Stimulated activated CD8-positive, alpha-beta memory T cell treated with anti-CD3 and anti-CD28 coated beads, Interleukin-4, amount 100 ng/mL, for 48 hours (primary cell): ENCODE results near the gene NXPH2.
"Not testable (repeated sequence)": the region's sequence is repeated elsewhere in the genome, so short reads cannot be mapped to it uniquely, and the experiment has no call there.

ENCODE experiments used
- DNase-seq: peaks from one replicate; pipeline ENCODE4 v3.0.0-alpha.2; 2020

Gene NXPH2

DNA sequence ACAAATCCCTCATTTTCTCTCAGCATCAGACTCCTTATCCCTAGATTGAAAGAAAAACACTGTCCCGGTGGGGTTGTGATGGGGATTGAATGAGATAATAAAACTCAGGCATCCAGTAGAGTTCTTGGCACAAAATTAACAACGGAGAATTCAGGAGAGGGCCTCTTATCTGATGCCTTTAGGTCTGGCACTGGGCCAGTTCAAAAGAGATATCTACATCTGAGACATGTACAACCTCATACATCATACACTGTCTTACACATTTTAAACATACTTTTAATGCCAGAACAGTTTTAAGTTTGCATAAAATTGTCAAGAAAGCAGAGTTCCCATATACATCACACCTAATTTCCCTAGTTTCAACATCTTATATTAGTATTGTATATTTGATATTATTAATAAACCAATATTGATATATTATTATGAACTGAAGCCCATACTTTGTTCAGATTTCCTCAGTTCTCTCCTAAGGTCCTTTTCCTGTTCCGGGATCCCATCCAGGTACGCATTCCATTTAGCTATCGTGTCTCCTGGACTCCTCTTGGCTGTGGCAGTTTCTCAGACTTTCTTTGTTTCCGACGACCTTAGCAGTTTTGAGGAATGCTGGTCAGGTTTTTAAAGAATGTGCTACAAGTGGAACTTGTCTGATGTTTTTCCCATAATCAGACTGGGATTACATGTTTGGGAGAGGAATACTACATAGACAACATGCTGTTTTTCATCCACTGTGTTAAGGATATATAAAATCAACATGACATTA is 27.8 kb downstream of the NXPH2 start:
- DNase-seq: no peak

DNA sequence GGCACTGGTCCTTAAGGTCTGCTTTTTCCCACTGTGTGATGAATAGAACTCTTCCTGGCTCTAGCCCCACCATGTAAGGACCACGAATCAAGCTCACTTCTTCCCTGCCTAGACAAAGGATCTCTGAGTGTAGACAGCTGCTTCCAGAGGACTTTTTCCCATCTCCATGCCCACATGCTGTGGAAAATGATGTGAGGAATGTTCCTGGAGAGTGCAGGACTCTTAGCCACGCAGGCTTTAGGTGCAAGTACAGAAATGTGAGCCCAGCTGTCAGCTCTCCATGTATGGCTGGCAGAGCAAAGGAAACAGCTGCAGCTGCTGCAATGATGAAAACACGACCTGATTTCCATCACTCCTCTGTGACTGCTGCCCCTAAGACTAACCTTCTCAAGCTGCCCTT is 35.5 kb downstream of the NXPH2 start:
- no peak for DNase-seq

DNA sequence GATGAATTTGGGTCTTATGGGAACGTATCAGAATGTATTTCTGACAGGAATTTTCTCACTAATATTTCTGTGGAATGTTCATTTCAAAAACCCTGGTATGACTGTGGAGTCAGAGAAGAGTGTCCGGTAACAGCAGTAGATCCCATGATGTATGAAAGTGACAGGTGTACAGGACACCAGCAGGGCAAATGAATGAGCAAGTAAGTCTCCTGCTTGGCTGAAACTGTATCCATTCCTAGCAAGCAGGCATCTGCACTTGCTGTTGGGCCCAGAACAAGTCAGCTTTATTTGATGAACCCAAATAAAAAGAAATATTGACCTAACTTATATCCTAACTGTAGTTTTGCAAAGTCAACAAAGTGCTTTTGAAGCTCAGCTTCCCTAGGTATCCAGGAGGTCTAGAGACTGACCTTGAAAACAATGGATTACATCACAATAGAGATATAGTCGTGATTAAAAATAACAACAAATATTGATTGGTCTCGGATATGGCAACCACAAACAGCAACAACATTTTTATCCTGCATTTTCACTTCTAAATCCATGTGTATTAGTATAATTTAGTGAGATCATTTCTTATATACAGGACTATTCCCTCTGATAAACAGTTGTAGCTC is 37.6 kb downstream of the NXPH2 start:
- DNase-seq: no peak

DNA sequence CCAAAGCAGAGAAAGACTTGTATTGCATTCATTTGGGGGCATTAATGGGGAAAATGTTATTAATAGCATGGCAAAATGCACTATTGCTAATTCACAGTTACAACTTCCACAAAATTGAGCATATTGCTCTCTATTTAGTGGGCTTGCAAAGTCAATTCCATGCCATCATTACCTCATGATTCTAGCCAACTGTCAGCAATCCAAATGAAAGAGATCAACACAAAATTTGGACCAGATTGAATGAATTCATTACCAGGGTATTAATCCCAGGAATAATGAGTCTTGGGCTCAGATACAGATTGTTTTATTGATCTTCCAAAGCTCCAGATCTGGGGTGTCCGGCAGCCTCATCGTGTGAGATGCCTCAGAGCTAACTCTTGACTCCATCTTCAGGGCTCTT is 38.3 kb downstream of the NXPH2 start:
- DNase-seq: no peak

DNA sequence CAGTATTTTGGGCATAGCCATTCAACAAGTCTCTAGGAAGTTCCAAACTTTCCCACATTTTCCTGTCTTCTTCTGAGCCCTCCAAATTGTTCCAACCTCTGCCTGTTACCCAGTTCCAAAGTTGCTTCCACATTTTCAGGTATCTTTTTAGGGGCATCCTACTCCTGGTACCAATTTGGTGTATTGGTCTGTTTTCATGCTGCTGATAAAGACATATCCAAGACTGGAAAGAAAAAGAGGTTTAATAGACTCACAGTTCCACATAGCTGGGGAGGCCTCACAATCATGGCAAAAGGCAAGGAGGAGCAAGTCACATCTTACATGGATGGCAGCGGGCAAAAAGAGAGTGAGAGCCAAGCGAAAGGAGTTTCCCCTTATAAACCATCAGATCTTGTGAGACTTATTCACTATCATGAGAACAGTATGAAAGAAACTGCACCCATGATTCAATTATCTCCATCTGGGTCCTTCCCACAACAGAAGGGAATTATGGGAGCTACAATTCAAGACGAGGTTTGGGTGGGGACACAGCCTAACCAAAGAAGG is 43.1 kb downstream of the NXPH2 start:
- not testable (repeated sequence) for DNase-seq

DNA sequence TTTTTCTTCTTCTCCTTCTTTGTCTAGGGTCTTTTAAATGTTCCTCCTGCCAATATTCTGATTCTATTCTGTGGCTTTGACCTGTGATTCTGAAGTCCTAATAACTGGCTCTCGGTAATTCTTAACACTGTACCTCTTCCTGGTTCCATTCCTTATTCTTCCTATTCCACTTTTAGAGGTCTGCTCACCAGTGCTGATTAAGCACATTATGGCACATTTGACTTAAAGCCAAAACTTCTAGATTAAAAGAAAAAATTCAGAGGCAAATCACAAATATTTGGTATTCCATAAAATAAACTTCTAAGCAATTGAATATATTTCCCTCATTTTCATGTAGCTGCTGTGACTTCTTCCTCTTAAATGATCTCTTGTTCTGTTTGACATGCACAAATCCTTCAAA is 47.5 kb downstream of the NXPH2 start:
- DNase-seq: no peak

DNA sequence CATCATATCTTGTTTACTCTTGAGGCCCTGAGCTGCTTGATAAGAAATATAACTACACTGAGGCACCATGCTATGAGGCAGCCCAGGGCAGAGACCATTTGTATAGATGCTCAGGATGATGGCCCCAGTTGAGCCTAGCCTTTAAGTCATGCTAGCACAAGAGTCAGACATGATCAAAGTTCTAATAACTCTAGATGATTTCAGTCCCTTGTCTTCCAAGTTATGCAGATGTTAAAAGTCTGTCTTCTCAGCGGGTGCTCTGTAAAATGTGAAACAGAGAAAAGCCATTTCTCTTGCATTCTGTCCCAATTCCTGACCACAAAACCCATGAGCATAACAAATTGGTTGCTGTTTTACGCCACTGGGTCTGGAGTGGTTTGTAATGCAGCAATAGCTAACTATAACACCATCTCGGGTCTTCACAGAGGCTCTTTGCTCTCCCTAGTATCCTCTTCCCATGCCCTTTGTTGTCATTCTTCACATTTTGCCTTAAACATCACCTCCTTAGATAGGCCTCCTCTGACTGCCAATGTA is 49.6 kb downstream of the NXPH2 start:
- DNase-seq: no peak

DNA sequence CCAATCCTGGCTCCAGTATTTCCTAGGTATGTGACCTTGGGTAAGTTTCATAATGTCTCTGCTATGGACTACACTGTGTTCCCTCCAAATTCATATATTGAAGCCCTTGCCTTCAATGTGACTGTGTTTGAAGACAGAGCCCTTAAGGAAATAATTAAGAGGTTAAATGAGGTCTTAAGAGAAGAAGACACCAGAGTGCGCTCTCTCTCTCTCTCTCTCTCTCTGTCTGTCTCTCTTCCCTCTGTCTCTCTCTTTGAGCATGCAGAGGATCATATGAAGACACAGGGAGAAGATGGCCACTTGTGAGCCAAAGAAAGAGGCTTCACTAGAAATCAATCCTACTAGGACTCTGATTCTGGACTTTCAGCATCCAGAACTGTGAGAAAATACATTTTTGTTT is 52.2 kb downstream of the NXPH2 start:
- no peak for DNase-seq

DNA sequence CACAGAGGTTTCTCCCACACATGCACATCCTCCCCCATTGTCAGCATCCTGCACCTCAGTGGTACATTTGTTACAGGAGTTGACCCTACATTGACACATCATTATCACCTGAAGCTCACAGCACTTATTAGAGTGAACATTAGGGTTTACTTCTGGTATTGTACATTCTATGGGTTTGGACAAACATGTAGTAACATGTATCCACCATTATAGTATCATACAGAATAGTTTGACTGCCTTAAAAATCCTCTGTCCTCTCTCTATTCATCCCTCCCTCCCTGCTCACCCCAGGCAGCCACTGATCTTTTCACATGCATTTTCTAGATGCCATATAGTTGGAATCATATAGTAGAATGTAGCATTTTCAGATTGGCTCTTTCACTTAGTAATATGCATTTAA is 53.5 kb downstream of the NXPH2 start:
- no peak for DNase-seq

DNA sequence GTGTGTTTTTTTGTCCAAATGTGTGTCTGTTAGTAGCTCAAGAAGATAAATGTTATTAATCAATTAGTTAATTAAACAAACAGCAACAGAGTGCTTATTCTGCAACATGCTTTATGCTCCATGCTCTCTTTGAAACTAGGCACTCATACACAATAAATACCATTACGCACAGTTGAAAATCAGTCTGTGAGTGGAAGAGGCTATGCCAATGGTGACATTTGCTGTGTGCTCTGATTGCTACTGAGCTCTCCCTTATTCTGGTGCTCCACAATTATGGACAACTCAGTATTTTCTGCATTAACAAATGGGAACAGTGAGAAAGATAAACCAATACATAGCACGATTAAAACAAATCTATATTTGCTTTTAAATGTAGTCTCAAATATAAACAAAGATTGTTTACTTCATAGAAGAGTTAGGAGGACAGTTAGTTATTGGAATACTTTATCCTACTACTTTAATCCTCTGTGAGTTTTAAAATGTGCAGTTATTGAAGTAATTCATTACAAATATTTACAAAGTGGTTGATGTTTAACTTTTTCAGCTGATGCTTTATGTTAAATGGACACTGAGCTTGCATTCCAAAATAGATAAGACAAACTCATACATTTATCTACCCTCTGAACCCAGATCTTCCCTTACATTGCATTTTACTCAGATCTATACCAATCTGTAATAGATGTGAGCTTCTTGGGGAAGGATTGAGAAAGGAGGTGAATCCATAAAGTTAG is 55.3 kb downstream of the NXPH2 start:
- DNase-seq: no peak

DNA sequence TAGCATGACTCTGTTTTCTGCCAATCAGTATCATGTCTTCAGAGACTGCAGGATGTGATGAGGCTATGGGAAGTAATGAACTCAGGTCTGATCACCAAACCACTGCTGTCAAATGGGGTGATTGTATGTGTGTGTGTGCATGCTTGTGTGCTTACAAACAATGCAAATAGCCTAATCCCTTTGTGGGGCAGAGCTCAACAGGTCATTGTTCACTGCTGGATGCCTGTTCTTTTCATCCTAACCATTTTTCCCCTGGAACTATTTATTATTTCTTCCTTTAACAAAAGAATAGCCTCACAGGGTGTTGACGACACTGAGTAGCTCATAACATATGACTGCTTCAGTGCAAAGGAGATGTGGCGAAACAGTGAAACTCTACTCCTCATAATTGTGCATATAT is 55.9 kb downstream of the NXPH2 start:
- no peak for DNase-seq

DNA sequence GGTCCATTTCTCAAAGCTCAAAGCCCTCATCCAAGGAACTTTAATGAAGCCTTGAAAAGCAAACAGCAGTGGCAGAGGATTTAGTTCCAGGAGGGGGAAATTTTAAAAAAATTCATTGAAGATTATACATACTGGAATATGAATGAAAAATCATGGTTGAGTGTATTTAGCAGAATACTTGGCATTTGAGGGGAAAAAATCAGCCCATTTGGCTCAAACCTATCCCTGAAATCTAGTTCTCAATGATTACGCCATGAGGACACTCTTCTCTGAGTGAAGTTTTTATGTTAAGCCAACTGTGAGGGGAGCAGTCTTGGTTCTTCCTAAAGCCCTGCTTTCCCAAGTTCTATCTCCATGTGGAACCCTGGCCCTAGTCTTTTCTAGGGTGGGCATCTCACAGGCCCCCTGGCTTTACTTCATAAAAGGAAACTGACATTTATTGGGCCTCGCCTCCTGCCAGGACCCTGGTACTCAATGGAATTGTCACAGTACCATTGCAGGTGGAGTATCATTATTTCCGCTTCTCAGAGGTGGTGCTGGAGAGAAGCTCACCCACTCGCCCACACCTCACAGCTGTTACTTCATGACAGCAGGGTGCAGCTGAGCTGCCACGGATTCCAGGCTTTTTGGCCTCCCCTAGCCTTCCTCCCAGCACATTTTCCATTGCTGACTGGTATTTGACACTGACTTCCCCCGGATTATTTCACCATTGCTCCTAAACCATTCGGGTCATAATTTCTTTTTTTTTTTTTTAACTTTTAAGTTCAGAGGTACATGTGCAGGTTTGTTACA is 56.8 kb downstream of the NXPH2 start:
- no peak for DNase-seq

DNA sequence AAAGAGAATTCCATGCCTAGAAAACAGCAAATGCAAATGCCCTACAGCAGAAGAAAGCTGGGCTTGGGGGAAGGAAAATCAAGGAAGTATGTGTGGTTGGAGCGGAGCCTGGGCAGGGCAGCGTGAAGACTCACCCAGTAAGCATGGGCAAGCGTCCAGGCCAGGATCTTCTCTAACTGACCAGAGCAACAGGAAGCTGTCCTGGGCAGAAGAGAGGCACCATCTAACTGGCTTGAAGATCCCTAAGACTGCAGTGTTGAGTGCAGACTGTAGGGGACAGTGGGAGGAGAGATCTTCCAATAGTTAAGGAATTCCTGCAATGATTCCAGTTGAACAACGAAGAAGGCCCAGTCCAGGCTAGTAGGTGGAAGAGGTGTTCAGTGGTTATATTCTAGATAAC is 57.9 kb downstream of the NXPH2 start:
- DNase-seq: no peak

DNA sequence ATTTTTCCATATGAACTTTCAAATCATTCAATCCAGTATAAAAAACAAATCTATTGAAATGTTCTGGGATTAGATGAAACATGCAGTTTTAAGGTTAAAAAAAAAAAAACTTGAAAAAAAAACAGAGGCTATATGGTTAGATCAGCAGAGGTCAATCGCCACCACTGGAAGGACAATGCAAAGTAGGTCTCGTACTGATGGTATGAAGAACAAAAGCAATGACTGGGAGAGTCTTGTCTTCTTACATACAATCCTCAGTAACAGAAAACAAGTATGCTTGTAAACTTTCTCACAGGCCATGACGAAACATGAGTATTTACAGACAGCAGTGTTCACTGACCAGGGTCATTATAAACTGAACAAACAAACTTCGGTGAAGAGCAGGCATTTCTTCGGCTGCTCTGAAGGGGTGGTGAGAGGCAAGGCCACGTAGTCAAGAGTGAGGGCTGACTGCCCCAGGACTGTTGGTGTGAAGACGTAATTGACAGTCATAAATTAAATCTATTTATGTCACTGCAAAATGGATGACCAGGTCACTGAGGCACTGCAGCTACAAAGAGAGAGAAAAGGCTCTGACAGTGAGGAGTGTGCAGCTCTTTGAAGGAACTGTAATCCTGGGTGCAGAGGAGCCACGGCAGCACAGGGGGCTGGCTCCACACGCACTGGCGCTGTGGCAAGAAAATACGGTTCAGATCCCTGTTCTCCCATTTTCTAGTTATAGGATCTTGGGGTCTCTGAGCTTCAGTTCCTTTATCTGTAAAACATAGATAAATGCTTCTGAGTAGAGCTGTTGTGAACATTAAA is 60.0 kb downstream of the NXPH2 start:
- no peak for DNase-seq

DNA sequence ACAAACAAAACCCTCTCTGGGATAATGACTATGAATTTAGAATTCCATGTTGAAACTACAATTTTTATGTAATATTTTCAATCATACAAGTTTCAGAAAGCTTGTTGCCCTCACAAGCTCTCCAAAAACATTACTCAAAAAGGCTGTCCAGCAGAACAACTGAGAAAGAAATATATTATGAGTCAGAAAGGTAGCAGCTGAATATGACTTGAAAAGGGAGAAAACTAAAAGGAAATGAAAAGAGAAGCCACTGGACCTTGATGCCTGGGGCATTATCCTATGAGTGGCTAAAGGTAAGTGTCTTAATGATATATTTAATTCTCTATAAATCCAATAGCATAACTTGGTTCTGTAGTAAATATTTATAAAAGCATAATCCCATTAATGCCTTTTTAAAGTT is 61.8 kb downstream of the NXPH2 start:
- no peak for DNase-seq

DNA sequence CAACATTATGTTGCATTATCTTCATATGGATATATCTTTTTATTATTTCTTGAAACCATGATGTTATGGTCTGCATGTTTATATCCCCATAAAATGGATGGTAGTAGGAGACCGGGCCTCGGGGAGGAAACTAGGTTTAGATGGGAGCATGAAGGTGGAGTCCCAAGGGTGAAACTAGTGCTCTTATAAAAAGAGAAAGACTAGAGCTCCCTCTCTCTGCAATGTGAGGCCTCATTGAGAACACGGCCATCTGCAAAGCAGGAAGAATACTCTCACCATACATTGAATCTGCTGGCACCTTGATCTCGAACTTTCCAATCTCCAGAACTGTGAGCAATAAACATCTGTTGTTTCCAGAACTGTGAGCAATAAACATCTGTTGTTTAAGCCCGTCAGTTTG is 64.0 kb downstream of the NXPH2 start:
- DNase-seq: no peak

DNA sequence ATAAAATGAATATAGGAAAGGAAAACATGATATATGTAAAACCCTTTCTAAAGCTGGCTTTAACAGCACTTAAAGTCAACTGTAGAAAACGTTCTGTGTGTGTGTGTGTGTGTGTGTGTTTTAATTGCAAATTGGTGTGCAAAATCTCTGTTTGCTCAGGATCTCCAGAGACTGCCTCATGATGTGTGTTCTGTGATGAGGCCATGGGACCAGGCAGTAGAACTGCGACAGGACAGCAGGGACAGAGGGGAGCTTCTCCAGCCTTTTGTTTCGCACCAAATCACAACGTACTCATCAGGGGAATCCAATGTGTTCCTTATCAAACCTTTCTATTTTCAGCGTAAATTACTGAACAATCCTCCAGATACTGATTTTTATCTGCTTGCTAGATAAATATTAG is 66.7 kb downstream of the NXPH2 start:
- no peak for DNase-seq

DNA sequence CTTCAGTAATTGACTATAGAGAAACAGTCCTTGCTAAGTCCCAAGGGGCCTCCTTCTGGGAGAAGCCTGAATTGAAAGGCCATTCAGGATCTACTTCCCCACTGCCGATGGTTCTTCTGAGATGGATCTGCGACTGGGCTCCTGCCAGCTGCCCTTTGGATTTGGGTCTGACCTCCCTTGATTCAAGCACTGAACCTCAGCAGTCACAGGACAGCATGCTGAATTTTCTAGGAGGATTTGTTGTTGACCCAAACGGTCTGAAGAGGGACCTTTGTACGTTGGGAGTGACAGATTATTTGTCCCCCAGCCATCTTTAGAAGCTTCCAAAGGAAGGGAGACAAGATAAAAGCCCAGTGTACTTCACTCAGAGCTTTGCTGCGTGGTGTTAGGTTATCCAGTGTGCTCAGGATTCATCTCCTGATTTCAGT is 67.1 kb downstream of the NXPH2 start:
- DNase-seq: no peak

DNA sequence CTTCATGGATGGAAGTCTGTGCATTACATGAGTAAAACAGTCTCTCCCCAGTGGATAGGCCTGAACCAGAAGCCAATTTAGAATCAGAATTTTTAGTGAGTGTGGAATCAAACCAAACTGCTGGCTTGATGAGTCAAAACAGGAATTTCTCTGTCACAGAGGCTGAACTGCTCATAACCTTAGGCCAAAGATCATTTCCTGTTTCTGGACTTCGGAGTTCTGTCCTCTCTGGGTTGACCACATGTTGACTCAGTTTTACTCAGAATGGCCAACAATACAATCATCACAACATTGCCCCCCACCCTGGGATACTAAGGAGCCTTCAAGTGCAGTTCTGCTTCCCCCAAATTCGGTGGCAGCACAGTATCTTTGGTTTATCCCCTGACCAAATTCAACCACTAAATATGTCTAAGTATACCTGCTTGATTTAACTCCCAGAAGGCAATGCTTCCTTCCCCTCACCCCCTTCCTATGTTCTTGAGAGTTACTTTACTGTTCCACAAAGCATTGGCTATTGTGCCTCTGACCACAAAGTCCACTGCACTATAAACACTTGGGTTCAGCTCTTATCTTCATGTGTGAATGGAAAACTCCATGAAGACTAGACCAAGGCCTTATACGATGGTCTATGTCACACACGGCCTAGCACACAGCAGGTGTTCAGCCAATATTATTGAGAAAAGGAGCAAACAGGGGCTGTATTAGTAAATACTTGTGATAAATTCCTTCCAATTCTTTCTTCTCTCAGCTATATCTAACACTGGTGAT is 67.8 kb downstream of the NXPH2 start:
- no peak for DNase-seq

DNA sequence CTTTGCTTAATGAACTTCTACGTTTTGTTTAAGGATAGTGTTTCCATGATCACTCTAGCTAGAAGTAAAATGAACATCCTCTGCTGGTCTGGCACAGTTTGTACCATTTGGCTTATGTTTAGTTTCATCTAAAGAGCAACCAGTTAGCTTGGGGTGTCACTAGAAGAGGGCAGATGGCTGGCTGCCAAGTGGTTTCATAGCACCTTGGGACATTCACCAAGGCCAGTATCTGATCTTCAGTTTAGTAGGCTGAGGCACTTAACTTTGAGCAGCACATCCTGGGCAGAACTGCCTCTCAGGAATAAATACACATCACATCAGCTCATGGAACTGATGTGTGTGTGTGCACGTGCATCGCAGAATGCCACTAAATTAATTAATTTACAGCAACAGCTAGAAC is 68.4 kb downstream of the NXPH2 start:
- DNase-seq: no peak

DNA sequence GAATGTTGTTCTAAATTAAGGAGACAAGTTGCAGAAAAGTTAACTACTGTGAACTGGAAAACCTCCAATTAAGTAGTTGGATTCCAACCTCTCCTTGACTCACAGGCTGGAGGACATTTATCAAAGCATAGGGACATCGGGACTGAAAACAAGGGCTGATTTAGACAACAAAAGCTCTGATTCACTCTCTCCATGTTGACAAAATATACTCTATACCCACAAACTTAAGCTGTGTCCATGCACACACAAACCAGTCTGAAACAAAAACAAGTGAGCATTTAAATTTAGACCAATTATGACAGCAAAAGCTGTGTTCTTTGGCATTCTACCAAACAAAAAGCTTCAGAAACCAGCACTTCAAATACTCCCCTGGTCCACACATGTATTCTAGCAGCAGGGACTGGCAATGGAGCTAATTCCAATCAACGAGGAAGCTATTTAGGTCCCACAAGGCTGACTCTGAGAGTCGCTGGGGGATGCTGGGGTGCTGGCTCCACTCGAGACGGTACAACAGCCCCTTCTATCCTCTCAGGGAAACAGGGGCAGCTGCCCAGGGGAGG is 71.4 kb downstream of the NXPH2 start:
- no peak for DNase-seq
